ENCODE results near the gene CACNA2D2. TPM values are rescaled to one million over a fixed set of nuclear protein-coding genes. Genes with fewer than 3 reads are reported as not detected.

CACNA2D2 gene
- polyA plus RNA-seq, 4 donors: 13.3 to 18.6 (median 16.3) TPM

- no peak for DNase-seq (ENCODE audit: low read depth in 4 of 4, low spot score in 2 of 4)
Measured at GRCh38 chr3:50470658-50471057, 32.8 kb downstream of the CACNA2D2 start.

- DNase-seq (ENCODE audit: low read depth in 4 of 4, low spot score in 2 of 4): no peak
Measured at GRCh38 chr3:50467919-50468318, 35.5 kb downstream of the CACNA2D2 start.

GRCh38 chr3:50466177-50466576 lies 37.3 kb downstream of the CACNA2D2 start:
- no peak for DNase-seq (ENCODE audit: low read depth in 4 of 4, low spot score in 2 of 4)

GRCh38 chr3:50464569-50464968 lies 38.9 kb downstream of the CACNA2D2 start:
- no peak for DNase-seq (ENCODE audit: low read depth in 4 of 4, low spot score in 2 of 4)

- no peak for DNase-seq (ENCODE audit: low read depth in 4 of 4, low spot score in 2 of 4)
Measured at GRCh38 chr3:50459785-50460184, 43.6 kb downstream of the CACNA2D2 start.

GRCh38 chr3:50457988-50458387 lies 45.4 kb downstream of the CACNA2D2 start:
- DNase-seq (ENCODE audit: low read depth in 4 of 4, low spot score in 2 of 4): no peak

GRCh38 chr3:50455161-50456018 lies 48.0 kb downstream of the CACNA2D2 start:
- DNase-seq (ENCODE audit: low read depth in 4 of 4, low spot score in 2 of 4): no peak

GRCh38 chr3:50454481-50455070 lies 48.9 kb downstream of the CACNA2D2 start:
- no peak for DNase-seq (ENCODE audit: low read depth in 4 of 4, low spot score in 2 of 4)

- no peak for DNase-seq (ENCODE audit: low read depth in 4 of 4, low spot score in 2 of 4)
Measured at GRCh38 chr3:50453907-50454306, 49.5 kb downstream of the CACNA2D2 start.

- DNase-seq (ENCODE audit: low read depth in 4 of 4, low spot score in 2 of 4): peak in 3 of 4 donors; percentile 13 to 41 (median 39)
Measured at GRCh38 chr3:50450209-50450921, 53.1 kb downstream of the CACNA2D2 start.

GRCh38 chr3:50448752-50449539 lies 54.5 kb downstream of the CACNA2D2 start:
- DNase-seq (ENCODE audit: low read depth in 4 of 4, low spot score in 2 of 4): no peak

GRCh38 chr3:50447290-50447840 lies 56.1 kb downstream of the CACNA2D2 start:
- DNase-seq (ENCODE audit: low read depth in 4 of 4, low spot score in 2 of 4): no peak

GRCh38 chr3:50445919-50446318 lies 57.5 kb downstream of the CACNA2D2 start:
- no peak for DNase-seq (ENCODE audit: low read depth in 4 of 4, low spot score in 2 of 4)

- no peak for DNase-seq (ENCODE audit: low read depth in 4 of 4, low spot score in 2 of 4)
Measured at GRCh38 chr3:50444782-50445181, 58.7 kb downstream of the CACNA2D2 start.

- DNase-seq (ENCODE audit: low read depth in 4 of 4, low spot score in 2 of 4): no peak
Measured at GRCh38 chr3:50444213-50444612, 59.2 kb downstream of the CACNA2D2 start.

GRCh38 chr3:50442945-50443579 lies 60.4 kb downstream of the CACNA2D2 start:
- peak in 2 of 4 donors; percentile 11 to 28 for DNase-seq (ENCODE audit: low read depth in 4 of 4, low spot score in 2 of 4)

- no peak for DNase-seq (ENCODE audit: low read depth in 4 of 4, low spot score in 2 of 4)
Measured at GRCh38 chr3:50441424-50442217, 61.8 kb downstream of the CACNA2D2 start.

- peak in 3 of 4 donors; percentile 31 to 51 (median 32) for DNase-seq (ENCODE audit: low read depth in 4 of 4, low spot score in 2 of 4)
Measured at GRCh38 chr3:50436114-50436674, 67.2 kb downstream of the CACNA2D2 start.
